Stimulated activated CD8-positive, alpha-beta memory T cell treated with anti-CD3 and anti-CD28 coated beads, Interleukin-12 subunit alpha, Interleukin-12 subunit beta, amount 100 ng/mL, for 4 hours (primary cell): ENCODE measurements around the gene GUCD1.

Experiments
- DNase-seq: peaks from one replicate; pipeline ENCODE4 v3.0.0-alpha.2; 2020; ENCODE audit warnings: low read depth

The GUCD1 gene

DNA sequence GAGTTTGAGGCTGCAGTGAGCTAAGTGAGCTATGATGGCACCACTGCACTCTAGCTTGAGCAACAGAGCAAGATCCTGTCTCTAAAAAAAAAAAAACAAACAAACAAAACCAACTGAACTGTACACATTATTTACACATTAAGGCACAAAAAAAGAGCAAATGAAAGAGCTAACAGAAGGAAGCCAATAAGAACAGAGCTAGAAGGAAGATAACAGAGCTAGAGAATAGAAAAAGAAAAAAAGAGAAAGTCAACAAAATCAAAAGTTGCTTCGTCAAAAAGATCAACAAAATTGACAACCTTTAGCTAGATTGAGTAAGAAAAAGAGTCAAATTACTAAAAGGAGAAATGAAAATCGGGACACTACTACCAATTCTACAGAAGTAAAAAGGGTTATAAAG lies 25.0 kb downstream of the GUCD1 start:
- DNase-seq = no peak

DNA sequence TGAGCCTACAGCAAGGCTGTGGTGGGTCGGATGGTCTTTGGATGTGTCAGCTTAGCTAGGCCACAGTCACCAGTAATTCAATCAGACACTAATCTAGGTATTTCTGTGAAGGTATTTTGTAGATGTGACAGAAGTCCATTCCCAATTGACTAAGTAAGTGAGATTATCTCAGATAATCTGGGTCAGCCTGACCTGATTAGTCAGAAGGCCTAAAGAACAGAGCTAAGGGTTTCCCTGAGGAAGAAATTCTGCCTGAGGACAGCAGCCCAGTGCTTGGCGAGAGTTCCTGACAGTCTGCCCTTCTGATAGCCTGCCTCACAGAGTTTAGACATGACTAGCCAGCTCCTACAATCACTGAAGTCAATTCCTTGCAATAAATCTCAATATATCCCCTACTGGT lies 28.7 kb downstream of the GUCD1 start:
- DNase-seq = no peak

DNA sequence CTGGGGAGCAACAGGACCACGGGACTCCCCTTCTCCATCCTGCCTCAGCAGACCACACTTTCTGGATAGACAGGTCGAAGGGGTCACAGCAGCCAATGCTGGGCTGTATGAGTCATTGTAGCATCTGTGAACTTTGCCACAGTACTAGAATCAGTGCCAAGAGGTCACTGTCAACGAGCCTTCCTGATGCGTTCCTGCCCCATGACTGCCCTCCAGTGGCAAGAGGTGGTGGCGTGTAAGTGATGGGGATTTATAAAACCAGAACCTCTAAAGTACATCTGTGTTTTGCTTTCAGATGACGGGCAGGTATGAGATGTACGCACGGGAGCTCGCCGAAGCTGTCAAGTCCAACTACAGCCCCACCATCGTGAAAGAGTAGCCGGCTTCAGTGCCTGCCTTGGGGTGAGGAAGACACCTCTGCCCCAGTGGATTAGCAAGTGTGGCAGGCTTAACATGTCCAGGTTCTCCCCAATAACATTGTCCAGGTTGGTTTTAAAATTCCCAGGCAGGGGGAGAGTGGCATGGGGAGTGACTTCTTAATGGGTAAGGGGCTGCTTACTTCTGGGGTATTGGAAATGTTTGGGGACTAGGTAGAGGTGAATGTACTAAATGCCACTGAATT lies 29.4 kb downstream of the GUCD1 start:
- peak; percentile 60 for DNase-seq

DNA sequence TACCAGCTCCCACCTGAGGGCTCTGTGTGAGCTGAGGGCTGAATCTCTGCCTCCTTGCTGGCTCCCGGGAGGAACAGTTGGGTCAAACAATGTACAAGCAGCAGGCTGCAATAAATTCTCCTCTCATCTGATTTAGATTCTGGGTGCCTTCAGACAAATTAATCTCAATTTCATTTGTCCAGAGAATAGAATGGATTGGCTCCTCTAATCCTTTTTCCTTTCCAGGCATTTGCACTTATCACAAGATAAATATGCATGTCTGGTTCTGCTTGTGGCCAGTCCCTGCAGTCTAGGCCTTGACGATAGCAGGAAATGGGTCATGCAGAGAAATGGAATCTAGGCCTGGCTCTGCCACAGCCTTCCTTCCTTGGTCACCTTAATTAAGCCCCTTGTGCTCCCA lies 31.1 kb downstream of the GUCD1 start:
- no peak for DNase-seq

DNA sequence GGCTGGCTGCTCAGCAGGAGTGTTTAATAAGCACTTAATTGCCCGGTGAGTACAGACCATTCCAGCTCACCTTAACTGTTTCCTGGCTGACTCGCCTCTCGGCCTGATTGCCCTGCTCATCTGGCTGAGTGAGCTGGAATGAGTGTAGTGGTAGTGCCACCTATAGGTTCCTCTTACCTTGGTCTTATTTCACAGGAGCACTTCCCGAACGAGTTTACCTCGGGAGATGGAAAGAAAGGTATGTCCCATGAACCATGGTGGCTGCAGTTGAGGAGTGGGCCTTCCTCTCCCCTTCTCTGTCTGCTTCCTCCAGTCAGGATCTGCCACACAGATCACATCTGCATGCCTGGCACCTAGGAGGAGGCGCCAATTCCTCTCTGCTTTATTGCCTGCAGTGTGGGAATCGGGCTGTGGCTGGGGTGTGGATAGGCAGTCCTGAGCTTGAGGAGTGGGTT lies 33.1 kb downstream of the GUCD1 start:
- DNase-seq = no peak

GRCh38 chr22:24519496-24519895 lies 35.4 kb downstream of the GUCD1 start:
- no peak for DNase-seq

DNA sequence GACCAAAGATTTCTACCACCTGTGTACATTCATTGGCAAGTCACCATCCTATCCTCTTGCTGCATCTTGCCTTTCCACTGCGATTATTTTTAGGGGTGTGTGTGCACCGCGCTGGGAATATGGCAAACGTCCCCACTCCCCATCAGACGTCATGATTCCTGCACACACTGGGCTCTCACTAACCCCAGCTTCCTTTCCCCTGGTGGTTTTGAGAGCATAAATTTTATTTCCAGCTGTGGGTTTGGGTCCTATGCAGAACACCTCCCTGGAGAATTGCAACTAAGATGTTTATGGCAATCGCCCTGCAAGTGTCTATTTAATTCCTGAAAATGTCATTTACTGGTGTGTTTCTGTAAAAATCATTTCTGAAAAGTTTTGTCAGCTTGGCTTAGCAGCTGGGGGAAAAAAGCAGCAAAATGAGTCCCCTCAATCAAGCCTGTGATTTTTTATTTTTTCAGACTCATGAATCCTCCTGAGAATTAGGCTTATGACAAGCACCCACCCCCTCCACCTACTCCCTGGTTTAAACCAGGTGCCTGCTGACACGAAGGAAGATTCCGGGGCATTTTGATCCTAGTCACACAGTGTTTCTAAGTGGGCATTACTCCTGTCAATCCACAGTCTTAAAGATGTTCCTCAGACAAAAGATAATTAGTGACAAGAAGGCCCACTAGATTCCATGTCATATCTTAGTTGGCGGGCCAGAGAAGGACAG lies 36.0 kb downstream of the GUCD1 start:
- DNase-seq = no peak

GRCh38 chr22:24518228-24518627 lies 36.7 kb downstream of the GUCD1 start:
- DNase-seq = no peak

- no peak for DNase-seq
These were observed 37.5 kb downstream of the GUCD1 start for GRCh38 chr22:24517446-24517845.

GRCh38 chr22:24516301-24516737 lies 38.6 kb downstream of the GUCD1 start:
- DNase-seq = no peak

- no peak for DNase-seq
These were observed 40.0 kb downstream of the GUCD1 start for GRCh38 chr22:24515027-24515338.

GRCh38 chr22:24514241-24515026 lies 40.5 kb downstream of the GUCD1 start:
- no peak for DNase-seq

- DNase-seq = no peak
These were observed 41.3 kb downstream of the GUCD1 start for GRCh38 chr22:24513378-24514240.

- DNase-seq = no peak
These were observed 42.9 kb downstream of the GUCD1 start for GRCh38 chr22:24512043-24512442.

DNA sequence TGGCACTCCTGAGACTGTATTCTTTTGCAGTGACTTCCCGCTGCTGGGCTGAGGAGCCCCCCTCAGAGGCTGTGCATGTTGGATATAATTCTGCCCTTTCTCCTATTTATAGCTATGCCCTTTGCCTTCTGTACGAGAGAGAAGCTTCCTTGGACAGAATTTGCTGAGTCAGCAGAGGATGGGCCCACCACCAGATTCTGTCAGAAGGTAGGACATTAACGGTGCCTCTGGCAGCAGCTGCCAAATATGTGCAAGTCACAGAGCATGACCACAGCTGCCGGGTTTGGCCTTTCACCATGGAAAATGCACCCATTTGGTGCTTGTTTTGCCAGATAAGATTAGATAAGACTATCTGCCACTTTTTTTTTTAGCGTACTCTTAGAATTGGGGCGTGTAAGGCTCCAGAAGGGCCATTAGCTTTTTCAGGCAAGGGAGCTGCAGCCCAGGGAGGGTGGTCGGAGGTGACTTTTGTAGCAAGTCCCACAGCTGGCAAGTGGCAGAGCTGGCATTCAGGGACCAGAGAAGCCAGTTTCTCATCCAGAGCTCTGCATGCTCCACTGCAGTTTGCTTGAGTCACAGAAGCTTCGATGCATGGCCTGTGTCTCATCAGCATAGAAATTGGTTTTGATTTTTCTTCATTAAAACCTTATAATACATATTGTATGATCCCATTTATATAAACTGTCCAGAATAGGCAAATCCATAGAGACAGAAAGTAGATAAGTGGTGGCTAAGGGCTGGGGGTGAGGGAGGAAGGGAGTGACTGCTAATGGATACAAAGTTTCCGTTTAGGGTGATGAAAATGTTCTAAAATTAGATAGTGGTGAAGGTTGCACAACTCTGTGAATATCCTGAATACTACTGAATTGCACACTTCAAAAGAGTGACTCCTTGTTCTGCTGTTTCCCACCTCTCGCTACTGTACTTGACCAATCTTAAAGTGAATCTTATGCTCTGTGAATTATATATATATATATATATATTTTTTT lies 44.0 kb downstream of the GUCD1 start:
- no peak for DNase-seq

DNA sequence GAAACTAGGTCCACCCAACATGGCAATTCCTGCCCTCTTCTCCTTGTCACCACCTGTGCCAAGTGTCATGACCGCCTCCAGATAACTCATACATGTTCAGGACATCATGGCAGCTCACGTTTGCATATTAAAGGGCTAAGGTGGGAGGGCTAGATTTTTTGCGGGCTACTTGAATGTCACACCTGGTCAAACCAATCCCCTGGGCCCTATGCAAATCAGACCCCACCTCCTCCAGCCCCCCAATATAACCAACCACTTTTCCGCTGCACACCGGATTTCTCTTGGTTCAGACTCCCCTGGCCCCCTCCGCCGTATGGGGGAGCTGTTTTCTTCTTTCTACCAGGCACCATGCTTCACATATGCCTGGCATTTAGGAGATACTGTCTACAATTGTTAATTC lies 47.2 kb downstream of the GUCD1 start:
- no peak for DNase-seq

DNA sequence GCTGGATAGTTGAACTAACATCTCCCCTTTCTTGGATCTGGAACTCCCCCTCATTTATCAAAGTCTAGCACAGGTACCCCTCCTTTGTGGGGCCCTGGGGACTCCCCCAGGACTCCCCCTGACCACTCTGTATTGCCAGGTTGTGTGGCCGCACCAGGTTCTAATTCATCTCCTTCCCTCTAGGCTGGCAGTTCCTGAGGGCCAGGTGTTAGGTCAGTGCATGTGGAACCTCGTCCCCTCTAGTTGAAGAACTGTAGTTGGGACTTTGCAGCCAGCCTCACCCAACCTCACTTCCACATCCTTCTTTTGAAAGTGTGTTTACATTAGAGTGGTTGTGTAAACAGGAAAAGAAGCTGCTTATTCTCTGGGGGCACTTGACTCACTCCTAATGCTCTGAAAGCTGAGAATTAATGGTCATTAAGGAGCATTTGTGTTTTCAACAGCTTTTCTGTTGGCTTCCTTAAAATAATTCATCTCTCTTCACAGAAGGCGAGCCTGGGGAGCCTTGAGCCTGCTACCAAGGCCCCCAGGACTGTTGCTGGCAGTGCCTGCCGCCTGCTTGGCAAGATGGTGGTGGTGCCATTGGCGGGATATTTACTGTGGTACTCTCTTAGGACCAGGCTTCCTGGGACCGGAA lies 48.0 kb downstream of the GUCD1 start:
- no peak for DNase-seq

DNA sequence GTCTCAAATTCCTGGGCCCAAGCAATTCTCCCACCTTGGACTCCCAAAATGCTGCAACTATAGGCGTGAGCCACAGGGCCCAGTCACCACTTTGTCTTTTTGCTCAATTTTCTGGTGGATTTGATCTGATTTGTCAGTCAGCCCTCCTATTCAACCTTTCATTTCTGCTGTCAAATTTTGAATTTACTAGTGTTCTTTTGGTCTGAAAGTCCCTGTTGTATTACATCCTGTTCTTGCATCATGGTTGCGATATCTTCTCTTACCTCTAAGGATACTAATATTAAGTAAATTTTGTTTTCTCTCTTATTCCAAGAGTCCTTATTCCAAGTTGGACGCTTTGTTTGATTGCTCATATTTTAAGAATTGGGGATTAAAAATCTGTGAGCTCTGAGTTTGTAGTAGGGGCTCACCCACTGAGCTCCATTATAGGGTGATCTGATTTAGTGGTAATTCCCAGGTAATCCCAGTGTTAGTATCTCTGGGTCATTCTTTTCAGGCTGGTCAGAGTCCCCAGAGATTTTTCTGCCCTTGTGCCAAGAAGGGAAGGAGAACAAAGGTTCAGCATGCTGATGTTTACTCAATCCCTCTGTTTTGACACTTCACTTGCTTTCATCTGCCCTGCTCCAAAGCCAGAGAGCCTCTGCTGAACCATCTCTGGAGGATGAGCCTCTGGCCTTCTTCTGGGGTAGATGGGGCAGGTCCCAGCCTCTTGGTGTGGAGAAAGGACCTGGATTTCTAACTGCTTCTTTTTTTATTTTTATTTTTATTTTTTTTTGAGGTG lies 49.8 kb downstream of the GUCD1 start:
- no peak for DNase-seq

GRCh38 chr22:24504540-24504939 lies 50.4 kb downstream of the GUCD1 start:
- DNase-seq = no peak

DNA sequence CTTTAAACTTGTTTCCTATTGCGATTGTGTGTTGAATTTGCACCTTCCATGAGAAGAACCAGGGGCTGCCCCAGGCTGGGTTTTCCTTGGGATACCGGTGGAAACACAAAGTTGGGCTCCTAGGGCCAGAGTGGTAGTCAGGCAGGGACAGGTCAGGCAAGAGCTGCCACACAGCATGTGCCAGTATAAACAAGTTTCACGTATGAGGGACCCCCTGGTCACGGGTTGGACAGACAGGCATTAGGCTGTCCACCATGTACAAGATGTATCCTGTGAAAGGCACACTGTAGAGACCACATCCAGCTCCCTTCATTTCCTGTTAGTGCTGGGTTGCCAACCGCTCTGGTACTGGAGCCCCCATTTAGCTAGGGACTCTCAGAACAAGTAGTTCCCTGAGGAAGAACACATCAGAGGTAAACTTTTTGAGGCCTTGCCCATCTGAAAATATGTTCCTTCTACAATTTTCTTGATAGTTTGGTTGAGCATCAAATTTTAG lies 51.0 kb downstream of the GUCD1 start:
- no peak for DNase-seq
